Measurements from ENCODE around the gene VSIG8. TPM values are rescaled to one million over a fixed set of nuclear protein-coding genes. Genes with fewer than 3 reads are reported as not detected.
"Not testable (repeated sequence)": the region's sequence is repeated elsewhere in the genome, so short reads cannot be mapped to it uniquely, and the experiment has no call there.

The VSIG8 gene
- total RNA-seq, 4 donors from 2014 or later = 0.38 to 7.8 (median 1.8) TPM

DNA sequence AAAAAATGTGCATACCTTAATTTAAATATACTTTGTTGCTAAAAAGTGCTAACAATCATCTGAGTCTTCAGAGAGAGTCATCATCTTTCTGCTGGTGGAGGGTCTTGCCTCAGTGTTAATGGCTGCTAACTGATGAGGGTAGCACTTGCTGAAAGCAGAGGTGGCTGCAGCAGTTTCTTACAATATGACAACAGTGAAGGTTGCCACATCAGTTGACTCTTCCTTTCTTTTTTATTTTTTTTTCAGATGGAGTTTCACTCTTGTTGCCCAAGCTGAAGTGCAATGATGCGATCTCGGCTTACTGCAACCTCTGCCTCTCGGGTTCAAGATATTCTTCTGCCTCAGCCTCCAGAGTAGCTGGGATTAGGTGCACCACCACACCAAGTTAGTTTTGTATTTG, 40.1 kb upstream of the VSIG8 start:
- no peaks in the 10 kb centered on the region for H3K27me3 ChIP-seq
- 75 to 80% methylated on average over 3 of the region's 3 CpGs for WGBS, 2 donors
- no peaks in the 10 kb centered on the region for H3K9me3 ChIP-seq
- no peaks in the 10 kb centered on the region for H3K36me3 ChIP-seq
- intact Hi-C loops (cut with DNase I) = no loop called here
- H3K27ac ChIP-seq = no peak overlapping the region
- peaks cover 18 to 35% (median 19%) of the 10 kb centered on the region in 3 donors for H3K4me1 ChIP-seq
- DNase-seq = no peak
- no peak overlapping the region for H3K4me3 ChIP-seq
- TF ChIP-seq CTCF (IDR thresholded peaks at IDR 0.05) (no peak), POLR2A (IDR thresholded peaks at IDR 0.05) (no peak)

DNA sequence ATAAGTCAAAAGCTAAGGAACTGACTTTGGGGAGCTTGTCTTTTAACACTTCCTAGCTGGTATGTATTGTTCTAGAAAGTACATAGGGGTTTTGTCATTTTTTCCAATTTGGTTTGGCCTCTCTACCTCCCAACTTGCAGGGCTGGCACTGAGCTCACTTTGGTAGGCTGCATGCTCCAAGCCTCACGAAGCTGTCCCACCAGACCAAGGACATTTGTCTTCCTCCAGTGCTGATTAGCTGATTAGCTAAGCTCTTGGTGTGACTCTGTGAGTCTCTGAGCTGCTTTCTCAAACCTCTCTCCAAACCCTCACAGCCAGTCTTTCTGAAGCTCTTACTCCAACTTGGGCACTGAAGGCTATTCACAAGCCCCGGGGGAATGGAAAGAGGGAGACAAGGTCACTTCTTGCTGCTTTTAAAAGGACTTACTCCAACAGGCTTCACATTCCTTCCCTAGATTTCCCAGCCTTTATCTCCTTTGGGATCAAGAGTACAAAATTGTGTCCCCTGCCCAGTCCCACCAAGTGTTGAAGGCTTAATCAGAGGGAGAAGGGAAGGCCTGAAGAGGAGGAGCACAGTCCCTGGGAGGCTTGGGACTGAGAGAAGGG, 38.4 kb upstream of the VSIG8 start:
- WGBS, 2 donors = 40 to 52% methylated on average over 2 of the region's 2 CpGs
- Histone ChIP-seq H3K27ac (peak overlapping the region; percentile 77 to 89 (median 82)), H3K27me3 (no peaks in the 10 kb centered on the region), H3K9me3 (no peaks in the 10 kb centered on the region), H3K36me3 (no peaks in the 10 kb centered on the region), H3K4me3 (no peak overlapping the region), H3K4me1 (peaks cover 18 to 45% (median 24%) of the 10 kb centered on the region in 3 donors)
- TF ChIP-seq CTCF (IDR thresholded peaks at IDR 0.05) (no peak), POLR2A (IDR thresholded peaks at IDR 0.05) (no peak)
- no peak for DNase-seq
- intact Hi-C loops (cut with DNase I) = no loop called here

DNA sequence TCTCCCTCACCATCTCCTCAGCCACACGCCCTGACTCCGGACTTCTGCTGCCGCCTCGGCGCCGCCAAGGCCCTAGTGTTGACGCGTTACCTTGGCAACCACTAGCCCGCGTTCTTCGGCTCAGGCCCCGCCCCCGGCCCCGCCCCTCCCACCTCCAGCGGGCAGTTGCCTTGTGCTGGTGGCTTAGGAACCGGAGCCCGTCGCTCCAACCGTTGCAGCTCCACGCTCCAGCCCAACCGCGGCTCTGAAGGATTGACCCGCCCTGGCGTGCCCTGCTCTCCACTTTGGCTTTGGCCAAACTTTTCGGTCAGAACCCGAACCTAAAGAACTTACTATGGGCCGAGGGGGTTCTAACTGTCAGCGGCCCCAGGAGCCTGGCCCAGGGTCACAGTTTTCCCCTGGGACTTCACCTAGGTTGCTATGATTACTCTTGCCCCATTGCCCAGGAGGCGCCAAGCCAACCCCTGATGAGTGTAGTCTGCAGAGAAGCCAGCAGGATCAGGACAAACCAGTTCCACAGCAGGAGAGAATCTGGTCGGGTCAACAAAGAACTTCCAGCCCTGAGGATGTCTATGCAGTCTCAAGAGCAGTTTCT, 37.7 kb upstream of the VSIG8 start, which contains the start of gene CFAP45:
CFAP45 (minus strand) TSS at position 80 of the 595 bp plus-strand sequence; CDS start at position 13, 67 bp downstream.
- H3K4me3 ChIP-seq = peak within 1 kb of the TSS in 3 of 4 donors; percentile 18 to 52 (median 31)
- H3K9me3 ChIP-seq = no peaks in the 10 kb centered on the region
- WGBS, 2 donors = 2 to 5% methylated on average over 4 to 10 of the region's 30 CpGs
- H3K4me1 ChIP-seq = peaks cover 18 to 52% (median 24%) of the 10 kb centered on the region in 3 donors
- peak within 1 kb of the TSS; percentile 77 to 89 (median 82) for H3K27ac ChIP-seq
- intact Hi-C loops (cut with DNase I) = no loop called here
- no peaks in the 10 kb centered on the region for H3K27me3 ChIP-seq
- H3K36me3 ChIP-seq = no peaks in the 10 kb centered on the region
- TF ChIP-seq POLR2A (IDR thresholded peaks at IDR 0.05) = no peak
- TF ChIP-seq CTCF (IDR thresholded peaks at IDR 0.05) = peak in 1 of 6 experiments; percentile 6
- no peak for DNase-seq

- peaks cover 18 to 53% (median 24%) of the 10 kb centered on the region in 3 donors for H3K4me1 ChIP-seq
- 88 to 91% methylated on average over 12 to 14 of the region's 15 CpGs for WGBS, 2 donors
- H3K36me3 ChIP-seq; intact Hi-C loops (cut with DNase I); DNase-seq; H3K9me3 ChIP-seq; H3K27me3 ChIP-seq: not testable (repeated sequence)
- peak overlapping the region; percentile 77 to 89 (median 82) for H3K27ac ChIP-seq
- H3K4me3 ChIP-seq = peak overlapping the region in 3 of 4 donors; percentile 18 to 52 (median 31)
These were observed 37.2 kb upstream of the VSIG8 start for GRCh38 chr1:159899634-159900033.

- TF ChIP-seq CTCF (IDR thresholded peaks at IDR 0.05) (no peak), POLR2A (IDR thresholded peaks at IDR 0.05) (no peak)
- Histone ChIP-seq H3K36me3 (no peaks in the 10 kb centered on the region), H3K27me3 (no peaks in the 10 kb centered on the region), H3K27ac (no peak overlapping the region), H3K9me3 (no peaks in the 10 kb centered on the region), H3K4me3 (no peak overlapping the region), H3K4me1 (peaks cover 18 to 53% (median 24%) of the 10 kb centered on the region in 3 donors)
- WGBS, 2 donors = 86 to 93% methylated on average over 3 of the region's 3 CpGs
- intact Hi-C loops (cut with DNase I) = no loop called here
- DNase-seq = no peak
These were observed 36.1 kb upstream of the VSIG8 start for GRCh38 chr1:159898527-159898926.
